H1 (cell line): ENCODE data around the gene POU5F1. TPM values are rescaled to one million over a fixed set of nuclear protein-coding genes. Genes with fewer than 3 reads are reported as not detected.

ENCODE experiments used
- ASH2L ChIP-seq: fragments of 200-600, 300-600 bp; sonication (generic); IDR thresholded peaks from one replicate; pipeline ENCODE4 v1.7.1; 2017; ENCODE audit warnings: low read length
- BRCA1 ChIP-seq: IDR thresholded peaks from 2 replicates; pipeline ENCODE4 v1.6.1; 2012; ENCODE audit warnings: low read depth, low read length, improper control_type of control experiment
- CHD2 ChIP-seq: IDR thresholded peaks from 2 replicates; pipeline ENCODE4 v1.6.1; 2012; ENCODE audit warnings: low read length, improper control_type of control experiment
- CTBP2 ChIP-seq: IDR thresholded peaks from 2 replicates; pipeline ENCODE4 v1.7.0; 2011; ENCODE audit warnings: borderline replicate concordance, mild to moderate bottlenecking, moderate library complexity, mixed read lengths, low read length; ENCODE audit not compliant: insufficient read depth, insufficient read length
- CTCF ChIP-seq, 3 experiments: IDR thresholded peaks; 1 replicate in 2 of 3; 2 replicates in 1 of 3; pipeline versions ENCODE4 v1.5.1 to v1.6.1; 2011; ENCODE audit warnings: low read length in 3 of 3, mild to moderate bottlenecking in 3 of 3, inconsistent platforms in 2 of 3, low read depth in 1 of 3, moderate library complexity in 1 of 3; ENCODE audit not compliant: insufficient read depth in 1 of 3; ENCODE audit errors: control extremely low read depth in 1 of 3
- KDM5A ChIP-seq: fragments of 200-600 bp; IDR thresholded peaks from 2 replicates; pipeline ENCODE4 v1.7.1; 2012; ENCODE audit warnings: mild to moderate bottlenecking, low read length, inconsistent platforms, mixed read lengths
- RXRA ChIP-seq: IDR thresholded peaks from 2 replicates; pipeline ENCODE4 v1.6.1; 2011; ENCODE audit warnings: low read depth, mild to moderate bottlenecking, low read length, moderate library complexity; ENCODE audit not compliant: insufficient read depth
- SIRT6 ChIP-seq: IDR thresholded peaks from one replicate; pipeline ENCODE4 v1.7.1; 2012; ENCODE audit warnings: low read length, inconsistent platforms
- TBP ChIP-seq: IDR thresholded peaks from 2 replicates; pipeline ENCODE4 v1.6.1; 2011; ENCODE audit warnings: low read depth, low read length, improper control_type of control experiment
- polyA plus RNA-seq, 7 experiments: library from polyadenylated mRNA; depleted of rRNA in 3 of 7; stranded (reverse) in 5 of 7; unstranded in 2 of 7; fragments of >200 nt in 5 of 7; fragments of 200-250 nt in 2 of 7; gene quantifications; 1 replicate in 5 of 7; 2 replicates in 1 of 7; 4 replicates in 1 of 7; pipeline versions ENCODE4 v1.2.1 to v1.2.3, GENCODE V29; 2011 to 2013; ENCODE audit warnings: missing spikeins in 2 of 7, mixed read lengths in 2 of 7
- total RNA-seq: library from RNA; stranded (reverse); fragmentation: NEBNext Ultra II Directional; extraction: Animal tissue kit (Norgen Biotek cat#: 25700); gene quantifications from 2 replicates; pipeline ENCODE4 v1.2.1, GENCODE V29; 2021

POU5F1 gene
- total and polyA plus RNA-seq, 2 of the 8 experiments (the other 6 are each of a cell fraction or from before 2014, with no cell fraction given): 2,437 to 2,526 TPM

- TF ChIP-seq CHD2 (no peak), CTCF (IDR thresholded peaks at IDR 0.05; ENCODE audit: control extremely low read depth in 1 of 3, insufficient read depth in 1 of 3, low read depth in 1 of 3, low read length in 3 of 3) (no peak), BRCA1 (no peak), CTBP2 (no peak), KDM5A (no peak), ASH2L (no peak), RXRA (no peak), TBP (0 out of 2 replicates have a peak, but pooled peaks have one; percentile 14), SIRT6 (no peak)
These were observed 30.9 kb downstream of the POU5F1 start (continued) for GRCh38 chr6:31139599-31139998.
